K562 (cell line): ENCODE results near the gene HEG1. TPM values are rescaled to one million over a fixed set of nuclear protein-coding genes. Genes with fewer than 3 reads are reported as not detected.

ENCODE experiments used
- ATAC-seq: fragments of 200-7000 bp; cut with Tn5 transposase; 3 replicates; pipeline ENCODE4 v1.9.1; 2020; ENCODE audit warnings: moderate library complexity
- BruUV-seq: library from RNA; stranded (reverse); fragments of 400-500 nt; replicated peaks from 2 replicates; lab custom pipeline; 2021; lab: Mats Ljungman, UMichigan
- CTCF ChIA-PET: fragments of 300-600 bp; formaldehyde crosslinking; extraction: SDS; loops from one replicate; lab custom pipeline; 2021; ENCODE audit warnings: low intra/inter-chr PET ratio; lab: Yijun Ruan, JAX
- POLR2A ChIA-PET: fragments of 300-600, 350-650 bp; sonication (Branson Sonifier 250); formaldehyde crosslinking; extraction: SDS; loops from one replicate; lab custom pipeline; 2021; ENCODE audit warnings: antibody characterized with exemption, inconsistent platforms; lab: Yijun Ruan, JAX
- DNase-seq, 4 experiments: peaks; one replicate each; pipeline versions ENCODE4 v3.0.0 to v3.0.0-alpha.2; 2011 to 2018; ENCODE audit warnings: low spot score in 3 of 4, mixed read lengths in 3 of 4; ENCODE audit errors: extremely low read depth in 1 of 4
- FAIRE-seq: peaks from 2 replicates; lab custom pipeline; 2011; peaks lifted over from hg19 to GRCh38; lab: Jason Lieb, UNC
- H2AFZ ChIP-seq: 2 replicates; pipeline ENCODE4 v1.6.0; 2011; ENCODE audit warnings: low read depth, low read length, control low read depth, inconsistent platforms
- H3K27ac ChIP-seq: fragments of 200-600 bp; 3 replicates; pipeline ENCODE4 v1.8.0; 2011; ENCODE audit warnings: low read depth, mild to moderate bottlenecking, control low read depth, inconsistent platforms, low read length, moderate library complexity, mixed read lengths; ENCODE audit errors: extremely low read depth
- H3K27me3 ChIP-seq, 2 experiments: fragments of 300-600 bp in 1 of 2; 2 replicates in 1 of 2; 3 replicates in 1 of 2; pipeline versions ENCODE4 v1.6.0 to v1.8.0; 2011; ENCODE audit warnings: inconsistent platforms in 2 of 2, low read length in 2 of 2, mild to moderate bottlenecking in 1 of 2, mixed read lengths in 1 of 2, moderate library complexity in 1 of 2; ENCODE audit not compliant: control insufficient read depth in 2 of 2, insufficient read depth in 2 of 2
- H3K36me3 ChIP-seq: fragments of 300-600 bp; 3 replicates; pipeline ENCODE4 v1.8.0; 2011; ENCODE audit warnings: mild to moderate bottlenecking, low read length, inconsistent platforms; ENCODE audit not compliant: control insufficient read depth, insufficient read depth
- H3K4me1 ChIP-seq, 2 experiments: fragments of 200-600 bp in 1 of 2; replicated peaks in 1 of 2; 2 replicates in 1 of 2; 3 replicates in 1 of 2; pipeline versions ENCODE4 v1.5.1 to v1.8.0; 2011; ENCODE audit warnings: inconsistent platforms in 2 of 2, low read length in 2 of 2, mild to moderate bottlenecking in 1 of 2, mixed read lengths in 1 of 2, moderate library complexity in 1 of 2; ENCODE audit not compliant: control insufficient read depth in 2 of 2, insufficient read depth in 2 of 2
- H3K4me2 ChIP-seq: 2 replicates; pipeline ENCODE4 v1.6.1; 2011; ENCODE audit warnings: low read length, control low read depth, inconsistent platforms, mixed read lengths; ENCODE audit not compliant: insufficient read depth
- H3K4me3 ChIP-seq: fragments of 200-600 bp; sonication (generic), shearing (Covaris generic); 2 replicates; pipeline ENCODE4 v1.5.1; 2016; ENCODE audit warnings: control low read depth, inconsistent platforms
- H3K79me2 ChIP-seq: fragments of 200-600 bp; 3 replicates; pipeline ENCODE4 v1.8.0; 2011; ENCODE audit warnings: low read length, inconsistent platforms; ENCODE audit not compliant: control insufficient read depth, insufficient read depth
- H3K9ac ChIP-seq, 2 experiments: 2 replicates each; pipeline versions ENCODE4 v1.6.0 to v1.6.1; 2011; ENCODE audit warnings: low read depth in 2 of 2, low read length in 2 of 2, control low read depth in 1 of 2, inconsistent platforms in 1 of 2, mild to moderate bottlenecking in 1 of 2, mixed read lengths in 1 of 2; ENCODE audit not compliant: insufficient read depth in 1 of 2
- H3K9me1 ChIP-seq: one replicate; pipeline ENCODE4 v1.6.0; 2011; ENCODE audit warnings: inconsistent platforms, mild to moderate bottlenecking, low read length, moderate library complexity; ENCODE audit not compliant: control insufficient read depth, insufficient read depth
- H3K9me3 ChIP-seq: replicated peaks from 2 replicates; pipeline ENCODE4 v1.5.1; 2011; ENCODE audit warnings: low read depth, low read length, inconsistent platforms; ENCODE audit not compliant: control insufficient read depth, insufficient read depth
- H4K20me1 ChIP-seq: replicated peaks from 2 replicates; pipeline ENCODE4 v1.6.1; 2011; ENCODE audit warnings: low read length, inconsistent platforms, mixed read lengths; ENCODE audit not compliant: control insufficient read depth, insufficient read depth
- CEBPG ChIP-seq, 3 experiments: fragments of 200-800 bp in 1 of 3; sonication (Bioruptor generic) in 1 of 3; sonication (generic) in 1 of 3; formaldehyde crosslinking in 1 of 3; IDR thresholded peaks in 2 of 3; conservative IDR thresholded peaks in 1 of 3; 2 replicates each; pipeline versions ENCODE4 v1.6.1 to v1.8.0; 2016 to 2022; ENCODE audit warnings: missing compliant biosample characterization in 2 of 3, missing genetic modification characterization in 2 of 3, mild to moderate bottlenecking in 1 of 3, missing genetic modification reagents in 1 of 3
- EHMT2 ChIP-seq: fragments of 450-650 bp; IDR thresholded peaks from 2 replicates; pipeline ENCODE4 v1.6.1; 2018; ENCODE audit warnings: antibody characterized with exemption
- FOXJ3 ChIP-seq: sonication (generic); formaldehyde crosslinking; IDR thresholded peaks from 2 replicates; pipeline ENCODE4 v1.4.0; 2020; ENCODE audit warnings: mild to moderate bottlenecking, missing genetic modification reagents
- FOXK2 ChIP-seq, 2 experiments: fragments of 450-650 bp; IDR thresholded peaks in 1 of 2; conservative IDR thresholded peaks in 1 of 2; 2 replicates each; pipeline ENCODE4 v1.6.1; 2016; ENCODE audit warnings: low read depth in 2 of 2, mild to moderate bottlenecking in 1 of 2
- GTF2B ChIP-seq: IDR thresholded peaks from 2 replicates; pipeline ENCODE4 v1.6.1; 2011; ENCODE audit not compliant: insufficient read length; ENCODE audit errors: extremely low read depth
- NFYB ChIP-seq: IDR thresholded peaks from 2 replicates; pipeline ENCODE4 v1.6.1; 2011; ENCODE audit warnings: mild to moderate bottlenecking, moderate library complexity; ENCODE audit not compliant: insufficient read length; ENCODE audit errors: extremely low read depth
- POLR2B ChIP-seq: fragments of 450-650 bp; IDR thresholded peaks from 2 replicates; pipeline ENCODE4 v1.6.1; 2018; ENCODE audit warnings: low read depth; ENCODE audit not compliant: partially characterized antibody
- RBM22 ChIP-seq: fragments of 200-400 bp; formaldehyde crosslinking; IDR thresholded peaks from 2 replicates; pipeline ENCODE4 v1.6.1; 2018; ENCODE audit warnings: low read length, low read depth; ENCODE audit not compliant: poor library complexity, severe bottlenecking
- SMAD3 ChIP-seq: fragments of 450-650 bp; formaldehyde crosslinking; conservative IDR thresholded peaks from 2 replicates; pipeline ENCODE4 v1.4.0; 2020; ENCODE audit warnings: mild to moderate bottlenecking
- SREBF2 ChIP-seq: sonication (generic); formaldehyde crosslinking; IDR thresholded peaks from 2 replicates; pipeline ENCODE4 v1.4.0; 2020; ENCODE audit warnings: mild to moderate bottlenecking, missing genetic modification reagents
- TGIF2 ChIP-seq: sonication (generic); formaldehyde crosslinking; IDR thresholded peaks from 2 replicates; pipeline ENCODE4 v1.8.1; 2022; ENCODE audit warnings: mild to moderate bottlenecking, missing genetic modification reagents, moderate library complexity
- THAP7 ChIP-seq: fragments of 250-450 bp; sonication (Bioruptor Pico); IDR thresholded peaks from 2 replicates; pipeline ENCODE4 v1.5.0; 2021
- ZNF217 ChIP-seq: sonication (generic); formaldehyde crosslinking; IDR thresholded peaks from 2 replicates; pipeline ENCODE4 v1.8.0; 2022; ENCODE audit warnings: mild to moderate bottlenecking, missing genetic modification reagents
- ZNF668 ChIP-seq: fragments of 250-450 bp; sonication (Bioruptor Pico); IDR thresholded peaks from 2 replicates; pipeline ENCODE4 v1.8.0; 2022; ENCODE audit warnings: mild to moderate bottlenecking, inconsistent platforms
- ZNF740 ChIP-seq, 3 experiments: fragments of 200-800 bp in 1 of 3; sonication (Bioruptor generic) in 1 of 3; sonication (generic) in 1 of 3; formaldehyde crosslinking in 1 of 3; IDR thresholded peaks; 2 replicates each; pipeline versions ENCODE4 v1.6.1 to v1.8.0; 2016 to 2022; ENCODE audit warnings: mild to moderate bottlenecking in 2 of 3, missing compliant biosample characterization in 2 of 3, missing genetic modification characterization in 2 of 3, missing genetic modification reagents in 1 of 3
- WGBS: fragments of 100-300 bp; shearing (Covaris generic); methylation state at CpG from one replicate; pipeline ENCODE4 v1.1.6; 2016; ENCODE audit warnings: low coverage, mixed read lengths; ENCODE audit not compliant: insufficient coverage; ENCODE audit errors: missing lambda C conversion rate; 5-methylcytosine and 5-hydroxymethylcytosine counted together
- in situ Hi-C: fragments of 300-500 bp; cut with MboI; formaldehyde crosslinking; loops from 4 replicates; pipeline ENCODE4 v1.15.0; 2018; ENCODE audit warnings: inconsistent platforms, mixed read lengths
- intact Hi-C: fragments of 100-400 bp; cut with micrococcal nuclease; formaldehyde crosslinking; loops from 2 replicates; pipeline ENCODE4 v1.14.2; 2022
- polyA plus RNA-seq, 8 experiments: library from polyadenylated mRNA; depleted of rRNA in 4 of 8; stranded (reverse) in 5 of 8; unstranded in 3 of 8; fragments of >200 nt; fragmentation: Nextera tagmentation in 2 of 8; fragmentation: Illumina TruSeq in 1 of 8; extraction: Ambion mirVana in 2 of 8; extraction: Trizol in 1 of 8; gene quantifications; 2 replicates each; pipeline versions ENCODE4 v1.2.1 to v1.2.3, GENCODE V29; 2011 to 2014; ENCODE audit warnings: inconsistent platforms in 1 of 8, missing spikeins in 1 of 8
- total RNA-seq, 7 experiments: library from RNA; depleted of rRNA in 6 of 7; stranded (reverse); fragments of >200 nt in 6 of 7; fragmentation: Illumina TruSeq in 2 of 7; extraction: Trizol in 2 of 7; gene quantifications; 2 replicates each; pipeline versions ENCODE4 v1.2.1 to v1.2.3, GENCODE V29; 2011 to 2021; ENCODE audit warnings: low replicate concordance in 1 of 7
- TF ChIP-seq, protein P1 (sequence below): fragments of 250-450 bp; sonication (Bioruptor Pico); IDR thresholded peaks from 2 replicates; pipeline ENCODE4 v1.9.0; 2021; ENCODE audit warnings: mild to moderate bottlenecking, inconsistent platforms

HEG1 gene
- total and polyA plus RNA-seq, 9 of the 15 experiments (the other 6 are each of a cell fraction or from before 2014, with no cell fraction given): 0.24 TPM; not detected in 8

DNA sequence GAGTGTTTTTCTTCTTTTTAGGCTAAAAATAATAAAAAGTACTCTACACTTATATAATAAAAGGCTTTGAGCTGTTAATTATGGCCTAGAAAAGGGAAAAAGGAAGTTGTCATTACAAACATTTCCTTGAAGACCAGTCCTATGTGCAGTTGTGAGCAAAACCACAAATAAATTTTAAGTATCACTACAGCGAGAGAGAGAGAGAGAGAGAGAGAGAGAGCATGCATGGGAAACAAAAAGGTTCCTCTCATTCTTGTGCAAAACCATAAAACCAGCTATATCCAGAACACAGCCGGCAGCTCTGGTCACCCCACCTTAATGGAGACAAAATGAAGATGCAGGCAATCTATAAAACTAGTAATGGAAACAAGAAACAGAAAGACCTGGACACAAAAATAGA lies 33.6 kb downstream of the HEG1 start (continued):
- TF ChIP-seq, protein P1, sequence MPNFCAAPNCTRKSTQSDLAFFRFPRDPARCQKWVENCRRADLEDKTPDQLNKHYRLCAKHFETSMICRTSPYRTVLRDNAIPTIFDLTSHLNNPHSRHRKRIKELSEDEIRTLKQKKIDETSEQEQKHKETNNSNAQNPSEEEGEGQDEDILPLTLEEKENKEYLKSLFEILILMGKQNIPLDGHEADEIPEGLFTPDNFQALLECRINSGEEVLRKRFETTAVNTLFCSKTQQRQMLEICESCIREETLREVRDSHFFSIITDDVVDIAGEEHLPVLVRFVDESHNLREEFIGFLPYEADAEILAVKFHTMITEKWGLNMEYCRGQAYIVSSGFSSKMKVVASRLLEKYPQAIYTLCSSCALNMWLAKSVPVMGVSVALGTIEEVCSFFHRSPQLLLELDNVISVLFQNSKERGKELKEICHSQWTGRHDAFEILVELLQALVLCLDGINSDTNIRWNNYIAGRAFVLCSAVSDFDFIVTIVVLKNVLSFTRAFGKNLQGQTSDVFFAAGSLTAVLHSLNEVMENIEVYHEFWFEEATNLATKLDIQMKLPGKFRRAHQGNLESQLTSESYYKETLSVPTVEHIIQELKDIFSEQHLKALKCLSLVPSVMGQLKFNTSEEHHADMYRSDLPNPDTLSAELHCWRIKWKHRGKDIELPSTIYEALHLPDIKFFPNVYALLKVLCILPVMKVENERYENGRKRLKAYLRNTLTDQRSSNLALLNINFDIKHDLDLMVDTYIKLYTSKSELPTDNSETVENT (CRISPR knock-in tag): no peak

GRCh38 chr3:125019271-125019670 lies 36.5 kb downstream of the HEG1 start:
- Histone ChIP-seq H3K4me3 (no peak overlapping the region), H3K79me2 (no peaks in the 10 kb centered on the region), H3K4me2 (no peak overlapping the region), H2AFZ (no peak overlapping the region), H3K4me1 (no peaks in the 10 kb centered on the region), H3K36me3 (no peaks in the 10 kb centered on the region), H3K27me3 (peaks cover 5 to 23% of the 10 kb centered on the region in 2 experiments; a peak in 3 of 5 replicates), H3K9ac (no peak overlapping the region), H3K9me1 (no peaks in the 10 kb centered on the region), H4K20me1 (no peaks in the 10 kb centered on the region), H3K27ac (no peak overlapping the region), H3K9me3 (no peaks in the 10 kb centered on the region)
- ChIA-PET POLR2A (no interaction called here), CTCF (no interaction called here)
- FAIRE-seq: no peak
- intact Hi-C loops (no loop called here), in situ Hi-C loops (no loop called here)
- WGBS: 0% methylated on average over 2 of the region's 3 CpGs
- ATAC-seq: no peak
- no TSS peak for BruUV-seq
- DNase-seq: no peak
- TF ChIP-seq RBM22 (no peak), NFYB (no peak), SMAD3 (CRISPR knock-in tag) (no peak), ZNF740 (CRISPR knock-in tag; IDR thresholded peaks at IDR 0.05) (no peak), ZNF740 (tag; IDR thresholded peaks at IDR 0.05) (no peak), ZNF668 (CRISPR knock-in tag) (no peak), TGIF2 (CRISPR knock-in tag) (no peak), CEBPG (CRISPR knock-in tag; IDR thresholded peaks at IDR 0.05) (no peak), CEBPG (tag; conservative IDR thresholded peaks at IDR 0.05 in 1 of 2, IDR thresholded peaks at IDR 0.05 in 1 of 2) (no peak), GTF2B (no peak), EHMT2 (no peak), FOXJ3 (no peak), POLR2B (no peak), THAP7 (no peak), FOXK2 (conservative IDR thresholded peaks at IDR 0.05 in 1 of 2, IDR thresholded peaks at IDR 0.05 in 1 of 2; ENCODE audit: low read depth in 2 of 2) (no peak), ZNF217 (CRISPR knock-in tag) (no peak), SREBF2 (no peak)
